Fibroblast of villous mesenchyme (primary cell): ENCODE results near the gene CDYL2. TPM values are rescaled to one million over a fixed set of nuclear protein-coding genes. Genes with fewer than 3 reads are reported as not detected.
"Not testable (repeated sequence)": the region's sequence is repeated elsewhere in the genome, so short reads cannot be mapped to it uniquely, and the experiment has no call there.

Source experiments
- DNase-seq: peaks from one replicate; pipeline ENCODE4 v3.0.0-alpha.2; 2010; ENCODE audit warnings: low read depth
- H3K4me3 ChIP-seq: 2 replicates; pipeline ENCODE4 v1.5.1; 2011; ENCODE audit warnings: low read depth, mild to moderate bottlenecking, low read length
- CTCF ChIP-seq: IDR thresholded peaks from 2 replicates; pipeline ENCODE4 v1.5.1; 2012; ENCODE audit warnings: low read depth, mild to moderate bottlenecking, low read length; ENCODE audit not compliant: insufficient read depth
- total RNA-seq: library from RNA; depleted of rRNA; stranded (reverse); fragments of >200 nt; gene quantifications from 2 replicates; pipeline ENCODE4 v1.2.3, GENCODE V29; 2012

The CDYL2 gene
- total RNA-seq, 1 donor, result 14.2 TPM

DNA sequence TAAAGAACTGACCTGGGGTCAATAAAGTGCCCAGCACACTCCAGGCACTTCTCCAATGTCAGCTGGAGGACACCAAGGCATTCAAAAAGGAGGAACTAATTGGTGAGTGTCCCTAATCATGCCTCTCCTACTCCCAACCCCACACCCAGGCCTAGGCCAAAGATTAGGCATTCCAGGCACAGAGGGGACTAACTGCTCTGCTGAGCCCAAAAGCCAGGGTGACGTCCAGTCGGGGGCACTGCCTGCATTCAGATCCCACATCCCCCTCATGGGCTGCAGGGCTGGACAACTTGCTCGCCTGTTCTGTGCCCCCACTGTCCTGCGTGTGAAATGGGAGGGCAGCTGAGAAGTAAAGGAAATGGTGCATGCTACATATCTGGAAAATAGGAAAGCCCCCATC is 148.2 kb downstream of the CDYL2 start:
- no peak for TF ChIP-seq CTCF
- no peak for DNase-seq
- H3K4me3 ChIP-seq, result no peak overlapping the region

DNA sequence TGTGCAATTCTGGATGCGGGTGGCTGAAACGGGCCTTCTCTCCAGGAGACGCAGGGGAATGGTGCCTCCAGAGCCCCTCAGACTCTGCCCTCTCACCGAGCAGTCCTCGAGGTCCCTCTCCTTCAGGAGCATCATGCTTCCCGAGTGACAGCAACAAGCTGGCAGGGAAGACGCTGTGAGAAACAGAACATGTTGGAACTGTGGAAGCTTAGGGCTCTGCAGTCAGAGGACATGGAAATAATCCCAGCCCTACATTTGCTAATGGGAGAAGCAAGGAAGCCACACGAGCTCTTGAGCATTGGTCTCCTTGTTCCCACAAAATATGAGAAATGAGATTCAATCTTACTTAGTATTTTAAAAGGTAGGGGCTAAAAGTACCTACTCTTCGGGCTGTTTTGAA is 148.6 kb downstream of the CDYL2 start:
- TF ChIP-seq CTCF, result no peak
- DNase-seq, result no peak

GRCh38 chr16:80654094-80654862 is 150.1 kb downstream of the CDYL2 start:
- H3K4me3 ChIP-seq, result no peak overlapping the region
- DNase-seq, result no peak
- TF ChIP-seq CTCF, result no peak

More for the DNA sequence above, 148.6 kb downstream of the CDYL2 start:
- H3K4me3 ChIP-seq, result no peak overlapping the region

DNA sequence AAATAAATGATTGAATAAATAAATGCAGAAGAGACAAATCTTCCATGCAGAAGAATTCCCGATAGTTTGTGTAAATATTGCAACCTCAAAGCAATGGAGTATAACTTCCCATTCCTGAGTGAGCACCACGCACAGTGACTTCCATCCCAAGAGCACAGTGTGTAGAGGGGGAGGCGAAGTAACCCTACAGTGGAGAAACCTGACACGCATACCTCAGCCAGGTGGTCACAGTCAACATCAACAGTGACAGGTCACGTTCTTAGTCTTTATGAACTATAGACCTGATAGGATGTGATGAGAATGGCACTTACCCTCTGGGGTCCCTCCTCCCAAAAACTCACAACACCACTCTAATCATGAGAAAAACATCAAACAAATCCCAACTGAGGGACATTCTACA is 152.0 kb downstream of the CDYL2 start:
- DNase-seq, result no peak

GRCh38 chr16:80650281-80650680 is 154.1 kb downstream of the CDYL2 start:
- not testable (repeated sequence) for DNase-seq, H3K4me3 ChIP-seq

More for the DNA sequence above, 152.0 kb downstream of the CDYL2 start:
- H3K4me3 ChIP-seq, result no peak overlapping the region
- no peak for TF ChIP-seq CTCF

- TF ChIP-seq CTCF, result no peak
- H3K4me3 ChIP-seq, result no peak overlapping the region
- DNase-seq, result no peak
Measured at GRCh38 chr16:80640316-80640715, 164.1 kb downstream of the CDYL2 start.

- no peak for TF ChIP-seq CTCF
- DNase-seq, result no peak
- H3K4me3 ChIP-seq, result no peak overlapping the region
Measured at GRCh38 chr16:80639636-80640035, 164.8 kb downstream of the CDYL2 start.
